Large intestine (tissue), 3 donors: ENCODE data around the gene CD3G. TPM values are rescaled to one million over a fixed set of nuclear protein-coding genes. Genes with fewer than 3 reads are reported as not detected.

Experiments used
- DNase-seq, 2 donors: peaks; one replicate each; pipeline versions ENCODE4 v3.0.0 to v3.0.0-alpha.2; 2013
- H3K27ac ChIP-seq: one replicate; pipeline ENCODE4 v1.5.1; 2013; ENCODE audit warnings: low read length
- H3K27me3 ChIP-seq: 2 replicates; pipeline ENCODE4 v1.6.1; 2013; ENCODE audit warnings: low read length; ENCODE audit not compliant: control insufficient read depth, insufficient read depth
- H3K36me3 ChIP-seq: 2 replicates; pipeline ENCODE4 v1.6.1; 2013; ENCODE audit warnings: low read length; ENCODE audit not compliant: control insufficient read depth, insufficient read depth
- H3K4me1 ChIP-seq: one replicate; pipeline ENCODE4 v1.6.1; 2013; ENCODE audit warnings: low read length; ENCODE audit not compliant: control insufficient read depth, insufficient read depth
- H3K4me3 ChIP-seq: one replicate; pipeline ENCODE4 v1.5.1; 2013; ENCODE audit warnings: low read length
- H3K9me3 ChIP-seq: one replicate; pipeline ENCODE4 v1.6.1; 2013; ENCODE audit warnings: mild to moderate bottlenecking, low read depth, low read length, moderate library complexity; ENCODE audit not compliant: control insufficient read depth
- WGBS: methylation state at CpG from one replicate; pipeline ENCODE4 v1.1.5; 2013; ENCODE audit warnings: low lambda C conversion rate; ENCODE audit not compliant: insufficient coverage; 5-methylcytosine and 5-hydroxymethylcytosine counted together
- polyA plus RNA-seq: library from polyadenylated mRNA; unstranded; fragments of 120-200 nt; gene quantifications from one replicate; pipeline ENCODE4 v1.2.1, GENCODE V29; 2013

Gene CD3G
- polyA plus RNA-seq, 1 donor, result 2.5 TPM

DNA sequence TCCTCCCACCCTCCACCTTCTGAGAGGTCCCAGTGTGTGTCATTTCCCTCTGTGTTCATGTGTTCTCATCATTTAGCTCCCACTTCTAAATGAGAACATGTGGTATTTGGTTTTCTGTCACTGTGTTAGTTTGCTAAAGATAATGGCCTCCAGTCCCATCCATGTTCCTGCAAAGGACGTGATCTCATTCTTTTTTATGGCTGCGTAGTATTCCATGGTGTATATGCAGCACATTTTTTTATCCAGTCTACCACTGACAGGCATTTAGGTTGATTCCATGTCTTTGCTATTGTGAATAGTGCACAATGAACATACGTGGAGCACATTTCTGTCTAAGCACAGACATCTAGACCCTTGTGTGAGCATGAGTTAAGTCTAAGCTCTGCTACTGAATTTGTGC lies 33.9 kb upstream of the CD3G start:
- Histone ChIP-seq H3K4me1 (peaks cover 9% of the 10 kb centered on the region), H3K27ac (no peak overlapping the region), H3K27me3 (no peaks in the 10 kb centered on the region), H3K9me3 (no peaks in the 10 kb centered on the region), H3K4me3 (no peak overlapping the region), H3K36me3 (no peaks in the 10 kb centered on the region)
- no peak for DNase-seq
- WGBS, result 100% methylated on average over 1 of the region's 3 CpGs

DNA sequence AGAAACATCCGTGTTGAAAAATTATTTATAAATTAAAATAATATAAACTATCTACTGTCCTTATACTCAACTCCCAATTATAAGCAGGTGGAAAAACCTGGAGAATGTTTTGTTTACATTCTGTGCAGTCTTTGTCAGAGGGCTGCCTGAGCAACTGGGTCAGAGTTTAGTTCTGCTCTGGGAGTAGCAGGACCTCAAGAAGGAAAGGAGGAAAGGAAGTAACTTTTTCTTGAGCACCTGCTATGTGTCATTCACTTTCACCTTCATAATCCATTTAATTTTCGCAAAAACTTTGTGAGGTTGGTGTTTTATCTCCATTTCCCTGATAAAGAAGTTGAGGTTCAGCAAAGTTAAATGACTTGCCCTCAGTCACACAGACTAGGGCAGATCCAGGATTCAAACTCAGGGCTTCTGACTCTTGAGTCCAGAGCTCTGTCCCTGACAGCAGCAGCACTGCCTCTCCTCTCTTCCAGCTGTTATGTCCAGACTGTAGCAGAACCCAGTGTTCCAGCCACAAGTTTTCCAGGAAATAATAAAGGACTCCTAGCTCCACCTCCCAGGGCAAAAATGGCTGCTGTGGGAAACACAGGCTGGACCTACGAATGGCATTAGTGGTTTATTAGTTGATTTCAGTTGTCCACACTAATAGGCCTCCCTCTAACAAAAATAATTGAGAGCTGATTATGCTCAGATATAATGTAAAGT lies 33.2 kb upstream of the CD3G start:
- no peak overlapping the region for H3K4me3 ChIP-seq
- no peaks in the 10 kb centered on the region for H3K36me3 ChIP-seq
- no peaks in the 10 kb centered on the region for H3K9me3 ChIP-seq
- H3K27me3 ChIP-seq, result no peaks in the 10 kb centered on the region
- WGBS, result 67% methylated on average over 1 of the region's 3 CpGs
- H3K4me1 ChIP-seq, result peaks cover 14% of the 10 kb centered on the region
- no peak overlapping the region for H3K27ac ChIP-seq
- DNase-seq, result no peak

DNA sequence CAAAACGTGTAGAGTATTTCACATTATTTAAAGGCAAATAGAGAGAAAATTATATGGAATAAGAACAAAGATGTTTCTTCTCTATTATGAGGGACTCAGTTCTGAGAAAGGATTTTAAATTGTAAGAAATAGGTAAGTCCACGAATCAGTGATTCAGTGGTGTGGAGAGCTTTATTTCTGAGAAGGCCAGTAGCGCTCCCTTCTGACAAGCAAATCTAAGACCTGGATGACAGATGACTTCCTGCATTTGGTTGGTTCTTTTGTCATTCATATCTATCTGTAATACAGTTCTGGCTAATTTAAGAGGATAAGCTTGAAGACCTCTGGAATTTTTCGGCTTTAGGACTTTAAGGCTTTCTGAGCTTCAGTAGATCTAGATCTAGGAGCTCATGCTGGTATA lies 32.6 kb upstream of the CD3G start:
- Histone ChIP-seq H3K4me1 (peaks cover 14% of the 10 kb centered on the region), H3K4me3 (no peak overlapping the region), H3K36me3 (no peaks in the 10 kb centered on the region), H3K27ac (no peak overlapping the region), H3K27me3 (no peaks in the 10 kb centered on the region), H3K9me3 (no peaks in the 10 kb centered on the region)
- WGBS, result 86% methylated on average over 1 of the region's 4 CpGs
- no peak for DNase-seq

DNA sequence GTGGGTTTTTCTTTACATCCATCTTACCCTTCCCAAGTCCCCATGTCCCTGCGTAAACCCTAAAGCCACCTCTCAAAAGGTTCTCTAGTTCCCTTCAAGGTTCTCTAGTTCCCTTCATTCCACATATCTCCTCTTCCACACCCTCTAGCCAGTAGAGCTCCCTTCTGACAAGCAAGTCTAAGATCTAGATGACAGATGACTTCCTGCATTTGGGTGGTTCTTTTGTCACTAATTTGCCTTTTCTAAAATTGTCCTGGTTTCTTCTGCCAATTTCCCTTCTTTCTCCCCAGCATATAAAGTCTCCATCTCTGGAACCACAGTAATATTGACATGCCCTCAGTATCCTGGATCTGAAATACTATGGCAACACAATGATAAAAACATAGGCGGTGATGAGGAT lies 31.8 kb upstream of the CD3G start:
- H3K4me1 ChIP-seq, result peaks cover 14% of the 10 kb centered on the region
- no peak for DNase-seq
- no peak overlapping the region for H3K4me3 ChIP-seq
- no peaks in the 10 kb centered on the region for H3K27me3 ChIP-seq
- H3K27ac ChIP-seq, result no peak overlapping the region
- no peaks in the 10 kb centered on the region for H3K36me3 ChIP-seq
- no peaks in the 10 kb centered on the region for H3K9me3 ChIP-seq
- WGBS, result 80% methylated on average over 1 of the region's 2 CpGs

DNA sequence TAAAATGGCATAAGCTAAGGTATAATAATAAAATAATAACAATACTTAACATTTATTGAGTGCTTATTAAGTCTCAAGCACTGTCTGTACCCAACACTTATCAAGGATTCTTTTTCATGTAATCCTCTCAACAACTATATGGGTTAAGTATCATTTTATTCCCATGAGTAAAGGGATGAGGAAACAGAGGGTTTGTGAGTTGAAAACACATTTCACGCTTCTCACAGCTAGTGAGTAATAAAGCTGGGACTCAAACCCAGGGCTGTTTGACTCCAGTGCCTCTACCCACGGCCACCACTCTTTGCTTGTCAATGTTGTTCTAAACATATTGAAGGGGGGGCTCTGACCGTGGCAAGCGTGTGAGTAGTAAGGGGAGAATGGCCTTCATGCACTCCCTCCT lies 30.9 kb upstream of the CD3G start:
- Histone ChIP-seq H3K4me1 (peaks cover 14% of the 10 kb centered on the region), H3K4me3 (no peak overlapping the region), H3K27me3 (no peaks in the 10 kb centered on the region), H3K9me3 (no peaks in the 10 kb centered on the region), H3K36me3 (no peaks in the 10 kb centered on the region), H3K27ac (no peak overlapping the region)
- DNase-seq, result no peak
- no CpG with 5 or more reads among the region's 4 CpGs for WGBS

DNA sequence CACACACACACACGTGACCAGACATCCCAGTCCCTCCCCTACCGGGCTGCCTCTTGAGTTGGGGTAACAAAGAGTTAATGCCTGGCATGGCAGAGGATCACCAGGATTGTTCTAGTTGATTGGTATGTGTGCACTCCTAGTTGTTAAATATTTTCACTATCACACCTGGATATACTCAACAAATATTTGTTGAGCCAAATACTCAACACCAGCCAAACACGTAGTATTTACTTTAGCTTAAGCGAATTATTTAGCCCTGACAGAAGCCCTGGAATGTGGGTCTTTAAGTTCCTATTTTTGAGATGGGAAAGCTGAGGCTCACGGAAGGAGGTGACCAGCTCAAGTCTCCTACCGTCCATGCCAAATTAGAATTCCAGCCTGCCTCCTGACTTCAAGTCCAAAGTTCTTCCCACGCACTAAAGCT lies 29.1 kb upstream of the CD3G start:
- Histone ChIP-seq H3K27ac (no peak overlapping the region), H3K27me3 (no peaks in the 10 kb centered on the region), H3K4me3 (no peak overlapping the region), H3K36me3 (no peaks in the 10 kb centered on the region), H3K4me1 (peaks cover 18% of the 10 kb centered on the region), H3K9me3 (no peaks in the 10 kb centered on the region)
- 20% methylated on average over 1 of the region's 7 CpGs for WGBS
- DNase-seq, result peak in 1 of 2 donors; percentile 55

DNA sequence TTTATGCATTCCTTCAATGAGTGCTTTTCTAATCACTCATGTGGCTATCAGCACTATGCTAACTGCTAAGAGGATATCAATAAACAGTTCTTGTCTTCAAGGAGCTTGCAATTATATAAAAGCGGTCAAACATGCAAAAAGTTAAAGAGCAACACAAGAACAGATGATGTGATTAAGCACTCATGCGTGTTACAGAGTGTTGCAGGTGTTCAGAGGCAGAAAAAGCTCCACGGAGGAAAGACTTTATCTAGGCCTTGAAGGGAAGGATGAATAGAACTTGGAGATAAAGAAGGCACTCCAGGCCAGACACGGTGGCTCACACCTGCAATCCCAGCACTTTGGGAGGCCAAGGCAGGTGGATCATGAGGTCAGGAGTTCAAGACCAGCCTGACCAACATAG lies 26.0 kb upstream of the CD3G start:
- H3K9me3 ChIP-seq, result no peaks in the 10 kb centered on the region
- peaks cover 29% of the 10 kb centered on the region for H3K4me1 ChIP-seq
- DNase-seq, result no peak
- H3K36me3 ChIP-seq, result no peaks in the 10 kb centered on the region
- H3K4me3 ChIP-seq, result no peak overlapping the region
- H3K27ac ChIP-seq, result no peak overlapping the region
- no peaks in the 10 kb centered on the region for H3K27me3 ChIP-seq
- WGBS, result no CpG with 5 or more reads among the region's 4 CpGs

DNA sequence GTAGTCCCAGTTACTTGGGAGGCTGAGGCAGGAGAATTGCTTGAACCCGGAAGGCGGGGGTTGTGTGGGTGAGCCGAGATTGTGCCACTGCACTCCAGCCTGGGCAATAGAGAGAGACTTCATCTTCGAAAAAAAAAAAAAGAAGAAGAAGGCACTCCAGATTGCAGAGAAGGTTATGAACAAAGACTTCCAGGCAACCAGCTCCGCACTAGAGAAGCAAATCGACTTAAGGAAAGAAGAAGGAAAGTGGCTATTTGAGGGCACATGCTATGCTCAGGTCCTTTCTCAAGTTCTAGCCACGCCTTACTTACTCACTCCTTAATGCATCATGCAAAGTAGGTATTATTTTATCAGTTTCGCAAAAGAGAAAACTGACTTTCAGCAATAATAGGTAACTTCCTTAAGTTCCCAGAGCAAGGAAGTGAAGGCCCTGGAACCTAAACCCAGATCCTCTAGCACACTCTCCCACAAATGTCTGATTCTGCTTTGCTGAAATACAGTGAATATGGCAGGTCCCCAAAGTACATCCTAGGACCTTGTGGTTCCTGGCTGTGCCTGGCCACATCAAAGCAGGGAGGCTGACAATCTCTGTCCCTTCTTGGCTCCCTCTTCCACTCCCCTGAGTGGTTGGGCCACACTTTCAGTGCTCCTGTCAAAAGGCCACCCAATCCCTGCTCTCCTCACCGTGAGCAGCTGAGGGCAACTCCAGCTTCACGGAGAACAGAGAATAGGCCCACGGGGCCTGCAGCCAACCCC lies 25.4 kb upstream of the CD3G start:
- H3K4me3 ChIP-seq, result no peak overlapping the region
- 100% methylated on average over 3 of the region's 11 CpGs for WGBS
- peaks cover 29% of the 10 kb centered on the region for H3K4me1 ChIP-seq
- H3K36me3 ChIP-seq, result no peaks in the 10 kb centered on the region
- no peaks in the 10 kb centered on the region for H3K27me3 ChIP-seq
- no peak overlapping the region for H3K27ac ChIP-seq
- H3K9me3 ChIP-seq, result no peaks in the 10 kb centered on the region
- peak in 1 of 2 donors; percentile 9 for DNase-seq

DNA sequence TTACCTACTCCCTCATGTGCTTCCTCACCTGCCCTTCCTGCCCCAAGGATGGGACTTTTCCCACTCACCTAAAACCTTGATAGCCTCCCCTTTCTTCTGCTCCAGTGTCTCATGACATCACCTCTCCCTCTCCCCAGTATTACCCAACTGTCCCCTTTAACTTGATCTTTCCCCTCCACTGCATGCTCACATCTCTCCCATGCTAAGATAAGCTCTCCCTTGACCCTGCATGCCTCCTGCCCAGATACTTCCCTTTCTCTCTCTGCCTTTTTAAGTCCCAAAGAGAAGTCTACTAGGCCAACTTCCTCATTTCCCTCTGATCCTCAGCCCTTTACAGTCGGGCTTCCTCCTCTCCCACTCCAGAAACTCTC lies 24.8 kb upstream of the CD3G start:
- no peak overlapping the region for H3K4me3 ChIP-seq
- no peaks in the 10 kb centered on the region for H3K27me3 ChIP-seq
- no peaks in the 10 kb centered on the region for H3K9me3 ChIP-seq
- no peaks in the 10 kb centered on the region for H3K36me3 ChIP-seq
- no CpG with 5 or more reads among the region's 1 CpG for WGBS
- peaks cover 28% of the 10 kb centered on the region for H3K4me1 ChIP-seq
- H3K27ac ChIP-seq, result no peak overlapping the region
- peak in 1 of 2 donors; percentile 10 for DNase-seq

DNA sequence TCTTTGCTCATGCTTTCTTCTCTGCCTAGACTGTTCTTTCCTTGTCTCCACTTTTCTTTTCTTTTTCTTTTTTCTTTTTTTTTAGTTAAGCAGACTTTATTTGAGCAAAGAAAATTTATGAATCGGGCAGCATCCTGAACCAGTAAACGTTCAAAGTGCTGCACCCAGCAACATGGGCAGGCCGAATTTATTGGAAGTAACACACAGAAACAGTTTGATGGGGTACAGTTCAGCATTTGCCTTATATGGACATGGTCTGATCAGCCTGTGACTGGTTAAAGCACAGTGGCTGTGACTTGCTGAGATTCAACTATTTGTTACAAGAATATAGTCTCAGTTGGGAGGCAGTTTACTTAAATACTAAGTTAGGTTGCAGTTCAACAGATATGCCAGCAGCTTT lies 23.6 kb upstream of the CD3G start:
- Histone ChIP-seq H3K4me3 (no peak overlapping the region), H3K9me3 (no peaks in the 10 kb centered on the region), H3K27me3 (no peaks in the 10 kb centered on the region), H3K27ac (no peak overlapping the region), H3K36me3 (no peaks in the 10 kb centered on the region), H3K4me1 (peaks cover 17% of the 10 kb centered on the region)
- WGBS, result 100% methylated on average over 2 of the region's 3 CpGs
- DNase-seq, result no peak
